Medulla oblongata (tissue), 1 donor: ENCODE results near the gene AMOTL1.
"Not testable (repeated sequence)": the region's sequence is repeated elsewhere in the genome, so short reads cannot be mapped to it uniquely, and the experiment has no call there.

Experiments used
- DNase-seq: peaks from one replicate; pipeline ENCODE4 v3.0.0-alpha.2; 2015; ENCODE audit errors: extremely low spot score

AMOTL1 gene

DNA sequence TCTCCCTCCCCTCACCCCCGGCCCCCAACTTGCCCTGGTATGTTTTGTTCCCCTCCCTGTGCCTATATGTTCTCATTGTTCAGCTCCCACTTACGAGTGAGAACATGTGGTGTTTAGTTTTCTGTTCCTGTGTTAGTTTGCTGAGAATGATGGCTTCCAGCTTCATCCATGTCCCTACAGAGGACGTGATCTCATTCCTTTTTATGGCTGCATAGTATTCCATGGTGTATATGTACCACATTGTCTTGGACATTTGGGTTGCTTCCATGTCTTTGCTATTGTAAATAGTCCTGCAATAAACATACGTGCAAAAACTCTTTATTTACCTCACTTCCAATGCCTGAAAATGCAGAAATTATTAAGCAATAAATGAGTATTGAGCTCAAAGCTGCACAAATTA is 85.1 kb downstream of the AMOTL1 start:
- not testable (repeated sequence) for DNase-seq

GRCh38 chr11:94853836-94854235 is 85.7 kb downstream of the AMOTL1 start:
- DNase-seq = no peak

GRCh38 chr11:94854770-94855633 is 86.8 kb downstream of the AMOTL1 start:
- no peak for DNase-seq

- no peak for DNase-seq
Measured at GRCh38 chr11:94855666-94856065, 87.5 kb downstream of the AMOTL1 start.

- DNase-seq = no peak
Measured at GRCh38 chr11:94856443-94856842, 88.3 kb downstream of the AMOTL1 start.

- DNase-seq = no peak
Measured at GRCh38 chr11:94857337-94857736, 89.2 kb downstream of the AMOTL1 start.

DNA sequence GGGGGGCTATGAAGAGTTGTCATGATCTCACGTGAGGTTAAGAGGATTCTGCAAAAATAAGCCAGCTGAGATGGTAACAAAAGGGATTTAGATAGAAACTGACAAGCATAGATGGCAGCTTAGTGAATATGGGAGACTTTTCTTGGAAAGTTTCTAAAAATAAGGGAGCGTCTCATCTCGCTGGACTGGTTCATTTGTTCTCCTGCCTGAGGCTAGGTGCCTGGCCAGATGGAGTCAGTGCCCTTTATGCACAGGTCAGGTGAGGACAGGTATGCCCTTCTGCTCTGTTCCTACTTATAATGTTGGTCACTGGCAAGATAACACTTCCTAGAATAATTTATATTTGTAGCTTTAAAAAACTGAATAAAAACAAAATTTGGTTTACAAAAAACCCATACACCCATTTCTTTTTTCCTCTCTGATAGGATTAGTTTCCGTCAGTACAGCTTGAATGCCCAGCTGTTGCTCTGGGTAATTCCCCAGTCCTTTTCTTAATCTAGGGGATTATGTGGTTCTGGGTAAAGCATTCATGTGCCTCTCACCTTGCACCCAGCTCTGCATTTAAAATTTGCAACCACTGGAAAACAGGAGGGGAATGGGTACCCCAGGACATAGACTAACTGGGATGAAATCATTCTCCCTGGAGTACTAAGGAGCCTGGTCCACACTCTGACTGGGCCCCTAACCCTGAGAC is 90.0 kb downstream of the AMOTL1 start:
- DNase-seq = no peak

GRCh38 chr11:94860333-94860732 is 92.2 kb downstream of the AMOTL1 start:
- DNase-seq = no peak

DNA sequence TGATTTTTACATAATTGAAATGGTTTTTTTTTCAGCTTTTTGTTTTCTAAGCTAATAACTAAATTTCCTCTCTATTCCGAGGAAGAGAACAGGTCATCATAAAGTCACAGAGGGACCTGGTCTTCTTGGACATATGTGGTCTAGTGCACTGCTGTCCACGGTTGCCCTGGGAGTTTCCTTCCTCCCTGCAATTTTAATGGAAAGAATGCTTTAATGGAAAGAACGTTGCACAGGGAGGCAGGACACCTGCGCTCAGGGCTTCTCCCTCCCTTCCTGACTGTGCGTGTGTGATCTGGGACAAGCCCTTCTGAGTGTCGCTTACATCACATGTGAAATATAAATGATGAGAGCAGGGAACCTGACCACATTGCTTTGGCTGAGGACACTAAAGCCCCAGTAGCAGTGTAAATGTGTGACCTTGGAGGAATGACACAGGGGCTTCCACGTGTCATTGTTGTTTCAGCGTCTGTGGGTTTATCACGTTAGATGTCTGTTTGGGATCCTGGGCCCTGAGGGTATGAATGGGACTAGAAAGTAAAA is 93.2 kb downstream of the AMOTL1 start:
- no peak for DNase-seq

GRCh38 chr11:94862926-94863880 is 95.0 kb downstream of the AMOTL1 start:
- DNase-seq = no peak

GRCh38 chr11:94864506-94865045 is 96.4 kb downstream of the AMOTL1 start:
- no peak for DNase-seq

DNA sequence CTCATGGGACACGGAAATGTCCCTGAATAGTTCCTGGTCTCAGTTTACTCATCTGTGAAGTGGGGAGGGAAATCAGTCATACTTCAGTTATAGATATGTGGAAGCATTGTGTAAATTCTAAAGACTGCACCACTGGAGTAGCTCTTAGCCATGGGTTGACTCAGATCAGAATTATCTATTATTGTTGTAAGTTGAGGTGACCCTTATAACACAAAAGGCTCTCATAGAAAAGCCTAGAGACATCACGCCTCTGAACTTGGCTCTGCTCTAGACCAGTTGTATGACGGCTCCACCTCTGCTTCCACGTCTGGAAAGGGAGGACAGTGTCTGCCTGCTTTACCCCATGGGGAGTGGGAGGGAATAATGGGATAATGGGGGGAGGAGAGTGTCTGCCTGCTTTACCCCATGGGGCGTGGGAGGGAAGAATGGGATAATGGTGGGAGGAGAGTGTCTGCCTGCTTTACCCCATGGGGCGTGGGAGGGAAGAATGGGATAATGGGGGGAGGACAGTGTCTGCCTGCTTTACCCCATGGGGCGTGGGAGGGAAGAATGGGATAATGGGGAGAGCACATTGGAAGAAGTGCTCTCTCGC is 98.2 kb downstream of the AMOTL1 start:
- DNase-seq = no peak

- DNase-seq = no peak
Measured at GRCh38 chr11:94866936-94867795, 99.0 kb downstream of the AMOTL1 start.

DNA sequence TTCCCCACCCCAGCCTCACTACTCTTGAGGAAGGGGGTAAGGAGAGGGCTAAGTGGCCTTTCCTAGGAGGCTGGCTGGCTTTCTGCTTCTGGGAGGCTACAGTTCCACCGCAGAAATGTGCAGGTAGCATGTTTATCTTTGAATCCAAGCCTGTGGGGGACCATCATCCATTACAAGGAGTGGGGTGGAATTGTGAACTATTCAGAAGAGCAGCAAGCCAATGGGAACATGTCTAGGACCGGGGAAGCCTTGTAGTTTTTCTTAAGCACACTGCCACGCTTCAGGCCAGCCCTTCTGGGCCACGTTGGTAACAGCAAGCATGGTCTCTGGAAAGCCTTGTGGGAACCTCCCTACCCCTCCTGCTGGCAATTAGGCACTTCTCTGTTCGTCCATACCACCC is 100.3 kb downstream of the AMOTL1 start:
- no peak for DNase-seq

GRCh38 chr11:94869186-94869585 is 101.0 kb downstream of the AMOTL1 start:
- no peak for DNase-seq

DNA sequence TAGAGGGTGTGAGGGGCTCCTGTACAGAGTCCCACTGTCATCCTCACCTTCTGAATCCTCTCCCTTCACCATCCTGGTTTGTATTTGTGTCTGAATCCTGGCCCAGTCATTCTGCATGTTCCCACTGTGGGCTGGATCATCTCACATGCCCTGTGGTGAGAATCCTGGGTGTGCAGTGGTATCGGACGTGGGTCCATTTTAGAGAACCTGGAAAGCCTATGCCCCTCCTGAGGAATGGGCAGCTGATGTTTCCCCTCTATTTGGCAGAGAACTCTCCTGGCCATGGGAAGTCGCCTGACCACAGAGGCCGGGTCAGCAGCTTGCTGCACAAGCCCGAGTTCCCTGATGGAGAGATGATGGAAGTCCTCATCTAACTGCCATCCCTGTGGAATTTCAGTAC is 102.3 kb downstream of the AMOTL1 start:
- no peak for DNase-seq

GRCh38 chr11:94871491-94872185 is 103.5 kb downstream of the AMOTL1 start:
- DNase-seq = no peak

- DNase-seq = no peak
Measured at GRCh38 chr11:94873916-94874540, 105.9 kb downstream of the AMOTL1 start.

- DNase-seq = no peak
Measured at GRCh38 chr11:94876222-94876621, 108.1 kb downstream of the AMOTL1 start.
